GM23338 (cell line): Measurements from ENCODE around the gene RAD51B. TPM values are rescaled to one million over a fixed set of nuclear protein-coding genes. Genes with fewer than 3 reads are reported as not detected.

Experiments
- ATAC-seq: fragments of 200-7000 bp; cut with Tn5 transposase; 3 replicates; pipeline ENCODE4 v1.9.1; 2020
- DNase-seq: peaks from one replicate; pipeline ENCODE4 v3.0.0-alpha.2; 2015; ENCODE audit warnings: low spot score
- H2AFZ ChIP-seq: fragments of 200-600 bp; sonication (generic); 2 replicates; pipeline ENCODE4 v1.8.0; 2016; ENCODE audit warnings: antibody characterized with exemption, mild to moderate bottlenecking, moderate library complexity
- H3F3A ChIP-seq: fragments of 200-600 bp; sonication (generic); replicated peaks from 2 replicates; pipeline ENCODE4 v1.8.0; 2017; ENCODE audit warnings: antibody characterized with exemption, mixed run types, low read depth
- H3K27ac ChIP-seq: fragments of 200-600 bp; sonication (generic); 2 replicates; pipeline ENCODE4 v1.6.1; 2016; ENCODE audit warnings: low read depth
- H3K27me3 ChIP-seq: fragments of 200-600 bp; sonication (generic); 2 replicates; pipeline ENCODE4 v1.8.0; 2016; ENCODE audit warnings: mild to moderate bottlenecking, mixed run types, moderate library complexity; ENCODE audit not compliant: insufficient read depth
- H3K36me3 ChIP-seq: fragments of 200-600 bp; sonication (generic); 2 replicates; pipeline ENCODE4 v1.8.0; 2016; ENCODE audit warnings: mild to moderate bottlenecking; ENCODE audit not compliant: insufficient read depth
- H3K4me1 ChIP-seq: fragments of 200-600 bp; sonication (generic); 2 replicates; pipeline ENCODE4 v1.8.0; 2016; ENCODE audit warnings: mild to moderate bottlenecking, moderate library complexity; ENCODE audit not compliant: insufficient read depth
- H3K4me2 ChIP-seq: fragments of 200-600 bp; sonication (generic); 2 replicates; pipeline ENCODE4 v1.7.1; 2017; ENCODE audit warnings: mixed run types
- H3K4me3 ChIP-seq: fragments of 200-600 bp; sonication (generic); 2 replicates; pipeline ENCODE4 v1.6.1; 2016; ENCODE audit warnings: mixed run types
- H3K79me2 ChIP-seq: fragments of 200-600 bp; sonication (generic); replicated peaks from 2 replicates; pipeline ENCODE4 v1.8.0; 2017; ENCODE audit warnings: mild to moderate bottlenecking; ENCODE audit not compliant: insufficient read depth
- H3K9me2 ChIP-seq: fragments of 200-600 bp; sonication (generic); 2 replicates; pipeline ENCODE4 v1.8.0; 2017; ENCODE audit not compliant: insufficient read depth
- H4K20me1 ChIP-seq: fragments of 200-600 bp; sonication (generic); replicated peaks from 2 replicates; pipeline ENCODE4 v1.8.0; 2017; ENCODE audit warnings: mild to moderate bottlenecking; ENCODE audit not compliant: insufficient read depth
- H3K27ac Mint-ChIP-seq: 2 replicates; pipeline ENCODE4 v1.8.0; 2020; ENCODE audit warnings: inconsistent platforms, mild to moderate bottlenecking, moderate library complexity, mixed read lengths
- H3K27me3 Mint-ChIP-seq: 3 replicates; pipeline ENCODE4 v1.8.0; 2022; ENCODE audit warnings: low read depth, mild to moderate bottlenecking, moderate library complexity, mixed read lengths, inconsistent platforms; ENCODE audit not compliant: insufficient read depth, poor library complexity
- H3K36me3 Mint-ChIP-seq: 3 replicates; pipeline ENCODE4 v1.8.0; 2021; ENCODE audit warnings: low read depth, mild to moderate bottlenecking, inconsistent platforms, moderate library complexity, mixed read lengths
- H3K4me1 Mint-ChIP-seq: 3 replicates; pipeline ENCODE4 v1.8.0; 2020; ENCODE audit warnings: mild to moderate bottlenecking, inconsistent platforms, mixed read lengths
- H3K4me3 Mint-ChIP-seq: 3 replicates; pipeline ENCODE4 v1.8.0; 2021; ENCODE audit warnings: moderate library complexity, mild to moderate bottlenecking, inconsistent platforms, mixed read lengths
- H3K9me3 Mint-ChIP-seq: 3 replicates; pipeline ENCODE4 v1.8.0; 2020; ENCODE audit warnings: moderate library complexity, mild to moderate bottlenecking, inconsistent platforms, mixed read lengths
- CREB1 ChIP-seq: fragments of 250-450 bp; sonication (Bioruptor Pico); IDR thresholded peaks from 2 replicates; pipeline ENCODE4 v1.5.0; 2020; ENCODE audit warnings: low read depth, mild to moderate bottlenecking, moderate library complexity
- CTCF ChIP-seq, 2 experiments: fragments of 200-600 bp in 1 of 2; sonication (generic) in 1 of 2; conservative IDR thresholded peaks; 2 replicates each; pipeline versions ENCODE4 v1.5.1 to v1.6.1; 2016 to 2017; ENCODE audit warnings: antibody characterized with exemption in 2 of 2, low read depth in 2 of 2, mild to moderate bottlenecking in 2 of 2, moderate library complexity in 1 of 2
- EZH2 ChIP-seq: fragments of 200-600 bp; sonication (generic); IDR thresholded peaks from one replicate; pipeline ENCODE4 v1.8.0; 2017; ENCODE audit warnings: antibody characterized with exemption, mild to moderate bottlenecking, low read depth; ENCODE audit not compliant: unreplicated experiment
- JUNB ChIP-seq: IDR thresholded peaks from one replicate; pipeline ENCODE4 v1.6.1; 2016; ENCODE audit warnings: antibody characterized with exemption; ENCODE audit not compliant: unreplicated experiment
- NANOG ChIP-seq: IDR thresholded peaks from 2 replicates; pipeline ENCODE4 v1.6.1; 2016; ENCODE audit warnings: antibody characterized with exemption, borderline replicate concordance
- STAT1 ChIP-seq: IDR thresholded peaks from one replicate; pipeline ENCODE4 v1.6.1; 2016; ENCODE audit warnings: antibody characterized with exemption; ENCODE audit not compliant: unreplicated experiment
- polyA plus RNA-seq: library from polyadenylated mRNA; unstranded; fragments of >200 nt; fragmentation: Nextera tagmentation; extraction: Ambion mirVana; gene quantifications from 2 replicates; pipeline ENCODE4 v1.2.1, GENCODE V29; 2016
- total RNA-seq: library from RNA; depleted of rRNA; stranded (reverse); fragments of >200 nt; shearing (Covaris generic); gene quantifications from 2 replicates; pipeline ENCODE4 v1.2.3, GENCODE V29; 2014
- TF ChIP-seq, protein P1 (sequence below): fragments of 250-450 bp; sonication (Bioruptor Pico); IDR thresholded peaks from 2 replicates; pipeline ENCODE4 v1.5.0; 2020; ENCODE audit warnings: mild to moderate bottlenecking, moderate library complexity
- TF ChIP-seq, protein P2 (sequence below): IDR thresholded peaks from one replicate; pipeline ENCODE4 v1.6.1; 2018; ENCODE audit warnings: antibody characterized with exemption; ENCODE audit not compliant: unreplicated experiment

RAD51B gene
- total and polyA plus RNA-seq, 2 experiments from 2014 or later = 15.7 to 29.1 TPM

DNA sequence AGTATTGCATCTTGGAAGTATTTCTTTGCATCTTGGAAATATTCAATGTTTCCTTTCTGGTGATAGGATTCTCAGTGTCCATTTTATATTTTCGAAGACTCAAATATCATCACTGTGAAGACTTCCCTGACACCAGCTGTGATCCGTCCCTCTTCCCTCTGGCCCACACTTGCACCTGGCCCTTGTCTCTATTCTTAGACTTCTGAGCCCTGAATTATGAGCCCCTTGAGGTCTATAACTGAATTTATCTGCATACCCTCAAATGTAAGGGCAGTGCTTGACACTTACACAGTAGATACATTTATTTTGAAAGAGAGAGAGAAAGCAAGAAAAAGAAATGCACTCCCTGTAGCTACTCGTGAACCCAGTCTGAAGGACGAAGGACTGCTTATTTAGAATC lies 596.6 kb downstream of the RAD51B start:
- H3K4me1 ChIP-seq = 0 out of 2 replicates have a peak, but pooled peaks cover 5% of the 10 kb centered on the region
- H3K36me3 ChIP-seq = no peaks in the 10 kb centered on the region
- no peak overlapping the region for H3K4me3 Mint-ChIP-seq
- H3K9me2 ChIP-seq = no peaks in the 10 kb centered on the region
- no peaks in the 10 kb centered on the region for H3K79me2 ChIP-seq
- no peaks in the 10 kb centered on the region for H3F3A ChIP-seq
- DNase-seq (no peak), ATAC-seq (no peak)
- no peaks in the 10 kb centered on the region for H3K9me3 Mint-ChIP-seq
- H3K27me3 ChIP-seq = no peaks in the 10 kb centered on the region
- no peaks in the 10 kb centered on the region for H3K36me3 Mint-ChIP-seq
- no peaks in the 10 kb centered on the region for H4K20me1 ChIP-seq
- no peak overlapping the region for H3K27ac ChIP-seq
- H3K4me3 ChIP-seq = no peak overlapping the region
- H3K4me2 ChIP-seq = no peak overlapping the region
- TF ChIP-seq, protein P1, sequence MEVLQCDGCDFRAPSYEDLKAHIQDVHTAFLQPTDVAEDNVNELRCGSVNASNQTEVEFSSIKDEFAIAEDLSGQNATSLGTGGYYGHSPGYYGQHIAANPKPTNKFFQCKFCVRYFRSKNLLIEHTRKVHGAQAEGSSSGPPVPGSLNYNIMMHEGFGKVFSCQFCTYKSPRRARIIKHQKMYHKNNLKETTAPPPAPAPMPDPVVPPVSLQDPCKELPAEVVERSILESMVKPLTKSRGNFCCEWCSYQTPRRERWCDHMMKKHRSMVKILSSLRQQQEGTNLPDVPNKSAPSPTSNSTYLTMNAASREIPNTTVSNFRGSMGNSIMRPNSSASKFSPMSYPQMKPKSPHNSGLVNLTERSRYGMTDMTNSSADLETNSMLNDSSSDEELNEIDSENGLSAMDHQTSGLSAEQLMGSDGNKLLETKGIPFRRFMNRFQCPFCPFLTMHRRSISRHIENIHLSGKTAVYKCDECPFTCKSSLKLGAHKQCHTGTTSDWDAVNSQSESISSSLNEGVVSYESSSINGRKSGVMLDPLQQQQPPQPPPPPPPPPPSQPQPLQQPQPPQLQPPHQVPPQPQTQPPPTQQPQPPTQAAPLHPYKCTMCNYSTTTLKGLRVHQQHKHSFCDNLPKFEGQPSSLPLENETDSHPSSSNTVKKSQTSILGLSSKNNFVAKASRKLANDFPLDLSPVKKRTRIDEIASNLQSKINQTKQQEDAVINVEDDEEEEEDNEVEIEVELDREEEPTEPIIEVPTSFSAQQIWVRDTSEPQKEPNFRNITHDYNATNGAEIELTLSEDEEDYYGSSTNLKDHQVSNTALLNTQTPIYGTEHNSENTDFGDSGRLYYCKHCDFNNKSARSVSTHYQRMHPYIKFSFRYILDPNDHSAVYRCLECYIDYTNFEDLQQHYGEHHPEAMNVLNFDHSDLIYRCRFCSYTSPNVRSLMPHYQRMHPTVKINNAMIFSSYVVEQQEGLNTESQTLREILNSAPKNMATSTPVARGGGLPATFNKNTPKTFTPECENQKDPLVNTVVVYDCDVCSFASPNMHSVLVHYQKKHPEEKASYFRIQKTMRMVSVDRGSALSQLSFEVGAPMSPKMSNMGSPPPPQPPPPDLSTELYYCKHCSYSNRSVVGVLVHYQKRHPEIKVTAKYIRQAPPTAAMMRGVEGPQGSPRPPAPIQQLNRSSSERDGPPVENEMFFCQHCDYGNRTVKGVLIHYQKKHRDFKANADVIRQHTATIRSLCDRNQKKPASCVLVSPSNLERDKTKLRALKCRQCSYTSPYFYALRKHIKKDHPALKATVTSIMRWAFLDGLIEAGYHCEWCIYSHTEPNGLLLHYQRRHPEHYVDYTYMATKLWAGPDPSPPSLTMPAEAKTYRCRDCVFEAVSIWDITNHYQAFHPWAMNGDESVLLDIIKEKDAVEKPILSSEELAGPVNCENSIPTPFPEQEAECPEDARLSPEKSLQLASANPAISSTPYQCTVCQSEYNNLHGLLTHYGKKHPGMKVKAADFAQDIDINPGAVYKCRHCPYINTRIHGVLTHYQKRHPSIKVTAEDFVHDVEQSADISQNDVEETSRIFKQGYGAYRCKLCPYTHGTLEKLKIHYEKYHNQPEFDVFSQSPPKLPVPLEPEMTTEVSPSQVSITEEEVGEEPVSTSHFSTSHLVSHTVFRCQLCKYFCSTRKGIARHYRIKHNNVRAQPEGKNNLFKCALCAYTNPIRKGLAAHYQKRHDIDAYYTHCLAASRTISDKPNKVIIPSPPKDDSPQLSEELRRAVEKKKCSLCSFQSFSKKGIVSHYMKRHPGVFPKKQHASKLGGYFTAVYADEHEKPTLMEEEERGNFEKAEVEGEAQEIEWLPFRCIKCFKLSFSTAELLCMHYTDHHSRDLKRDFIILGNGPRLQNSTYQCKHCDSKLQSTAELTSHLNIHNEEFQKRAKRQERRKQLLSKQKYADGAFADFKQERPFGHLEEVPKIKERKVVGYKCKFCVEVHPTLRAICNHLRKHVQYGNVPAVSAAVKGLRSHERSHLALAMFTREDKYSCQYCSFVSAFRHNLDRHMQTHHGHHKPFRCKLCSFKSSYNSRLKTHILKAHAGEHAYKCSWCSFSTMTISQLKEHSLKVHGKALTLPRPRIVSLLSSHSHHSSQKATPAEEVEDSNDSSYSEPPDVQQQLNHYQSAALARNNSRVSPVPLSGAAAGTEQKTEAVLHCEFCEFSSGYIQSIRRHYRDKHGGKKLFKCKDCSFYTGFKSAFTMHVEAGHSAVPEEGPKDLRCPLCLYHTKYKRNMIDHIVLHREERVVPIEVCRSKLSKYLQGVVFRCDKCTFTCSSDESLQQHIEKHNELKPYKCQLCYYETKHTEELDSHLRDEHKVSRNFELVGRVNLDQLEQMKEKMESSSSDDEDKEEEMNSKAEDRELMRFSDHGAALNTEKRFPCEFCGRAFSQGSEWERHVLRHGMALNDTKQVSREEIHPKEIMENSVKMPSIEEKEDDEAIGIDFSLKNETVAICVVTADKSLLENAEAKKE (CRISPR knock-in tag) = no peak
- no peak for TF ChIP-seq NANOG
- TF ChIP-seq, protein P2, sequence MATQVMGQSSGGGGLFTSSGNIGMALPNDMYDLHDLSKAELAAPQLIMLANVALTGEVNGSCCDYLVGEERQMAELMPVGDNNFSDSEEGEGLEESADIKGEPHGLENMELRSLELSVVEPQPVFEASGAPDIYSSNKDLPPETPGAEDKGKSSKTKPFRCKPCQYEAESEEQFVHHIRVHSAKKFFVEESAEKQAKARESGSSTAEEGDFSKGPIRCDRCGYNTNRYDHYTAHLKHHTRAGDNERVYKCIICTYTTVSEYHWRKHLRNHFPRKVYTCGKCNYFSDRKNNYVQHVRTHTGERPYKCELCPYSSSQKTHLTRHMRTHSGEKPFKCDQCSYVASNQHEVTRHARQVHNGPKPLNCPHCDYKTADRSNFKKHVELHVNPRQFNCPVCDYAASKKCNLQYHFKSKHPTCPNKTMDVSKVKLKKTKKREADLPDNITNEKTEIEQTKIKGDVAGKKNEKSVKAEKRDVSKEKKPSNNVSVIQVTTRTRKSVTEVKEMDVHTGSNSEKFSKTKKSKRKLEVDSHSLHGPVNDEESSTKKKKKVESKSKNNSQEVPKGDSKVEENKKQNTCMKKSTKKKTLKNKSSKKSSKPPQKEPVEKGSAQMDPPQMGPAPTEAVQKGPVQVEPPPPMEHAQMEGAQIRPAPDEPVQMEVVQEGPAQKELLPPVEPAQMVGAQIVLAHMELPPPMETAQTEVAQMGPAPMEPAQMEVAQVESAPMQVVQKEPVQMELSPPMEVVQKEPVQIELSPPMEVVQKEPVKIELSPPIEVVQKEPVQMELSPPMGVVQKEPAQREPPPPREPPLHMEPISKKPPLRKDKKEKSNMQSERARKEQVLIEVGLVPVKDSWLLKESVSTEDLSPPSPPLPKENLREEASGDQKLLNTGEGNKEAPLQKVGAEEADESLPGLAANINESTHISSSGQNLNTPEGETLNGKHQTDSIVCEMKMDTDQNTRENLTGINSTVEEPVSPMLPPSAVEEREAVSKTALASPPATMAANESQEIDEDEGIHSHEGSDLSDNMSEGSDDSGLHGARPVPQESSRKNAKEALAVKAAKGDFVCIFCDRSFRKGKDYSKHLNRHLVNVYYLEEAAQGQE = no peak
- TF ChIP-seq STAT1 = no peak
- no peak for TF ChIP-seq CTCF (conservative IDR thresholded peaks at IDR 0.05; ENCODE audit: low read depth in 2 of 2)
- TF ChIP-seq CREB1 (CRISPR knock-in tag) = no peak
- TF ChIP-seq JUNB = no peak
- TF ChIP-seq EZH2 = no peak
- H3K27me3 Mint-ChIP-seq = no peaks in the 10 kb centered on the region
- no peak overlapping the region for H3K27ac Mint-ChIP-seq
- H2AFZ ChIP-seq = no peak overlapping the region
- peaks cover 17% of the 10 kb centered on the region for H3K4me1 Mint-ChIP-seq
